OCI-LY1 (cell line): ENCODE measurements around the gene CRKL.

ENCODE experiments used
- H2AFZ ChIP-seq: fragments of 200-600 bp; sonication (generic), shearing (Covaris generic); 2 replicates; pipeline ENCODE4 v1.6.0; 2014; ENCODE audit warnings: antibody characterized with exemption, mild to moderate bottlenecking, low read length
- H3F3A ChIP-seq: fragments of 200-600 bp; sonication (generic), shearing (Covaris generic); 2 replicates; pipeline ENCODE4 v1.6.0; 2014; ENCODE audit warnings: mild to moderate bottlenecking, antibody characterized with exemption, low read length, moderate library complexity; ENCODE audit not compliant: insufficient read depth
- H3K27ac ChIP-seq: fragments of 200-600 bp; sonication (generic); 2 replicates; pipeline ENCODE4 v1.5.1; 2014; ENCODE audit warnings: low read length, mixed run types, mild to moderate bottlenecking, low read depth; ENCODE audit not compliant: poor library complexity, severe bottlenecking
- H3K27me3 ChIP-seq: fragments of 200-600 bp; sonication (generic); 2 replicates; pipeline ENCODE4 v1.6.0; 2014; ENCODE audit warnings: antibody characterized with exemption, mild to moderate bottlenecking, low read length, moderate library complexity; ENCODE audit not compliant: insufficient read depth
- H3K36me3 ChIP-seq: fragments of 200-600 bp; sonication (generic); 2 replicates; pipeline ENCODE4 v1.6.1; 2014; ENCODE audit warnings: mild to moderate bottlenecking, antibody characterized with exemption, low read length, moderate library complexity, mixed read lengths; ENCODE audit not compliant: insufficient read depth
- H3K4me1 ChIP-seq: fragments of 200-600 bp; sonication (generic); 2 replicates; pipeline ENCODE4 v1.5.1; 2014; ENCODE audit warnings: mild to moderate bottlenecking, low read length, moderate library complexity; ENCODE audit not compliant: insufficient read depth, severe bottlenecking
- H3K4me2 ChIP-seq: fragments of 200-600 bp; sonication (generic), shearing (Covaris generic); 2 replicates; pipeline ENCODE4 v1.6.1; 2014; ENCODE audit warnings: low read length
- H3K4me3 ChIP-seq: fragments of 200-600 bp; sonication (generic); 2 replicates; pipeline ENCODE4 v1.5.1; 2014; ENCODE audit warnings: low read length, low read depth, mild to moderate bottlenecking, mixed read lengths; ENCODE audit not compliant: poor library complexity, severe bottlenecking
- H3K79me2 ChIP-seq: fragments of 200-600 bp; shearing (Covaris generic); 2 replicates; pipeline ENCODE4 v1.6.1; 2016; ENCODE audit warnings: mixed run types, low read length, mixed read lengths; ENCODE audit not compliant: insufficient read depth
- H3K9ac ChIP-seq: fragments of 200-600 bp; sonication (generic), shearing (Covaris generic); 2 replicates; pipeline ENCODE4 v1.6.1; 2014; ENCODE audit warnings: mild to moderate bottlenecking, low read length, mixed read lengths
- H3K9me2 ChIP-seq: fragments of 200-600 bp; sonication (generic), shearing (Covaris generic); 2 replicates; pipeline ENCODE4 v1.6.1; 2014; ENCODE audit warnings: low read depth, mild to moderate bottlenecking, low read length, mixed read lengths
- H3K9me3 ChIP-seq: fragments of 200-600 bp; shearing (Covaris generic); 2 replicates; pipeline ENCODE4 v1.6.1; 2014; ENCODE audit warnings: low read length, mixed read lengths
- H4K20me1 ChIP-seq: fragments of 200-600 bp; sonication (generic), shearing (Covaris generic); 2 replicates; pipeline ENCODE4 v1.6.0; 2016; ENCODE audit warnings: mild to moderate bottlenecking, low read length; ENCODE audit not compliant: insufficient read depth
- CTCF ChIP-seq: fragments of 200-600 bp; sonication (generic), shearing (Covaris generic); IDR thresholded peaks from 2 replicates; pipeline ENCODE4 v1.5.1; 2017; ENCODE audit warnings: mild to moderate bottlenecking, antibody characterized with exemption, low read length, moderate library complexity, mixed read lengths
- EZH2 ChIP-seq: fragments of 200-600 bp; sonication (generic), shearing (Covaris generic); IDR thresholded peaks from 2 replicates; pipeline ENCODE4 v1.8.0; 2017; ENCODE audit warnings: borderline replicate concordance, mixed run types, mild to moderate bottlenecking, antibody characterized with exemption, low read length, moderate library complexity, mixed read lengths

The CRKL gene

GRCh38 chr22:20975541-20976290, 58.5 kb downstream of the CRKL start:
- Histone ChIP-seq H3K79me2 (no peaks in the 10 kb centered on the region), H2AFZ (no peak overlapping the region), H3K27ac (no peak overlapping the region), H3K4me1 (no peaks in the 10 kb centered on the region), H3K9me3 (peaks cover 9% of the 10 kb centered on the region), H4K20me1 (no peaks in the 10 kb centered on the region), H3K4me3 (no peak overlapping the region), H3K36me3 (no peaks in the 10 kb centered on the region), H3K9me2 (no peaks in the 10 kb centered on the region), H3F3A (no peaks in the 10 kb centered on the region), H3K4me2 (no peak overlapping the region), H3K27me3 (no peaks in the 10 kb centered on the region; the same call in 1 of the 2 replicates), H3K9ac (no peak overlapping the region)
- TF ChIP-seq CTCF (no peak), EZH2 (no peak)

GRCh38 chr22:20976291-20976877, 59.2 kb downstream of the CRKL start:
- H3K9me2 ChIP-seq, result no peaks in the 10 kb centered on the region
- no peaks in the 10 kb centered on the region; the same call in 1 of the 2 replicates for H3K27me3 ChIP-seq
- peaks cover 9% of the 10 kb centered on the region for H3K9me3 ChIP-seq
- TF ChIP-seq EZH2 (no peak), CTCF (no peak)
- no peak overlapping the region for H3K9ac ChIP-seq
- no peaks in the 10 kb centered on the region for H3K79me2 ChIP-seq
- no peak overlapping the region for H3K4me2 ChIP-seq
- H3K27ac ChIP-seq, result no peak overlapping the region
- H3K4me3 ChIP-seq, result no peak overlapping the region
- no peaks in the 10 kb centered on the region for H3K36me3 ChIP-seq
- H2AFZ ChIP-seq, result no peak overlapping the region
- peaks cover 6% of the 10 kb centered on the region for H3K4me1 ChIP-seq
- H4K20me1 ChIP-seq, result no peaks in the 10 kb centered on the region
- no peaks in the 10 kb centered on the region for H3F3A ChIP-seq

GRCh38 chr22:20977019-20977418, 59.8 kb downstream of the CRKL start:
- no peak overlapping the region for H2AFZ ChIP-seq
- no peaks in the 10 kb centered on the region for H3K36me3 ChIP-seq
- no peak overlapping the region for H3K27ac ChIP-seq
- no peaks in the 10 kb centered on the region for H4K20me1 ChIP-seq
- H3K9me3 ChIP-seq, result peaks cover 9% of the 10 kb centered on the region
- H3F3A ChIP-seq, result no peaks in the 10 kb centered on the region
- peaks cover 10% of the 10 kb centered on the region for H3K4me1 ChIP-seq
- no peaks in the 10 kb centered on the region; the same call in 1 of the 2 replicates for H3K27me3 ChIP-seq
- no peaks in the 10 kb centered on the region for H3K79me2 ChIP-seq
- H3K4me2 ChIP-seq, result no peak overlapping the region
- no peak overlapping the region for H3K4me3 ChIP-seq
- no peak for TF ChIP-seq CTCF
- TF ChIP-seq EZH2, result no peak
- no peaks in the 10 kb centered on the region for H3K9me2 ChIP-seq
- H3K9ac ChIP-seq, result no peak overlapping the region
